Nephron (organoid): Measurements from ENCODE around the gene SFTA2.
"Not testable (repeated sequence)": the region's sequence is repeated elsewhere in the genome, so short reads cannot be mapped to it uniquely, and the experiment has no call there.

Experiments
- H3K27ac Mint-ChIP-seq, 3 experiments: 2 replicates each; pipeline ENCODE4 v1.8.0; 2020; ENCODE audit warnings: mixed read lengths in 3 of 3, mild to moderate bottlenecking in 2 of 3, moderate library complexity in 1 of 3
- H3K27me3 Mint-ChIP-seq: 2 replicates; pipeline ENCODE4 v1.8.0; 2021; ENCODE audit warnings: low read depth, mild to moderate bottlenecking, moderate library complexity, mixed read lengths
- H3K36me3 Mint-ChIP-seq: 2 replicates; pipeline ENCODE4 v1.8.0; 2020; ENCODE audit warnings: low read depth, mixed read lengths
- H3K4me1 Mint-ChIP-seq: 2 replicates; pipeline ENCODE4 v1.8.0; 2020; ENCODE audit warnings: mixed read lengths
- H3K4me3 Mint-ChIP-seq, 3 experiments: 2 replicates each; pipeline ENCODE4 v1.8.0; 2020; ENCODE audit warnings: mild to moderate bottlenecking in 3 of 3, mixed read lengths in 3 of 3, moderate library complexity in 2 of 3
- H3K9me3 Mint-ChIP-seq: 2 replicates; pipeline ENCODE4 v1.8.0; 2020; ENCODE audit warnings: mixed read lengths
- CTCF ChIP-seq, 3 experiments: fragments of 200-600 bp; sonication (generic); IDR thresholded peaks; one replicate each; pipeline ENCODE4 v1.5.0; 2021; ENCODE audit warnings: antibody characterized with exemption in 3 of 3; ENCODE audit not compliant: unreplicated experiment in 3 of 3

The SFTA2 gene

GRCh38 chr6:30907758-30908591, 24.0 kb downstream of the SFTA2 start, which contains the start of gene GTF2H4:
TSS of gene GTF2H4 (plus strand) at chr6:30908207.
- peak within 1 kb of the TSS; percentile 43 to 86 (median 86) for H3K27ac Mint-ChIP-seq
- TF ChIP-seq CTCF (IDR thresholded peaks at IDR 0.05; ENCODE audit: unreplicated experiment in 3 of 3), result no peak
- H3K36me3 Mint-ChIP-seq, result peaks cover 26% of the 10 kb centered on the region
- peaks cover 23% of the 10 kb centered on the region for H3K4me1 Mint-ChIP-seq
- peak within 1 kb of the TSS; percentile 98 to 100 (median 99) for H3K4me3 Mint-ChIP-seq
- H3K27me3 Mint-ChIP-seq, result no peaks in the 10 kb centered on the region
- H3K9me3 Mint-ChIP-seq, result no peaks in the 10 kb centered on the region

GRCh38 chr6:30907290-30907757, 24.6 kb downstream of the SFTA2 start:
- H3K4me3 Mint-ChIP-seq, result peak overlapping the region; percentile 82 to 100 (median 99)
- H3K9me3 Mint-ChIP-seq, H3K27me3 Mint-ChIP-seq: not testable (repeated sequence)
- H3K36me3 Mint-ChIP-seq, result peaks cover 23% of the 10 kb centered on the region
- peak overlapping the region; percentile 43 to 86 (median 84) for H3K27ac Mint-ChIP-seq
- H3K4me1 Mint-ChIP-seq, result peaks cover 19% of the 10 kb centered on the region

- no peak overlapping the region for H3K27ac Mint-ChIP-seq
These were observed 28.7 kb downstream of the SFTA2 start for GRCh38 chr6:30903236-30903635.

GRCh38 chr6:30902709-30903108, 29.3 kb downstream of the SFTA2 start:
- Mint-ChIP-seq H3K27me3 (no peaks in the 10 kb centered on the region), H3K36me3 (peaks cover 22% of the 10 kb centered on the region), H3K4me3 (no peak overlapping the region), H3K27ac (no peak overlapping the region), H3K9me3 (no peaks in the 10 kb centered on the region), H3K4me1 (peaks cover under 1% of the 10 kb centered on the region)
- no peak for TF ChIP-seq CTCF (IDR thresholded peaks at IDR 0.05; ENCODE audit: unreplicated experiment in 3 of 3)

More at GRCh38 chr6:30903236-30903635, 28.7 kb downstream of the SFTA2 start:
- Mint-ChIP-seq H3K9me3 (no peaks in the 10 kb centered on the region), H3K27me3 (no peaks in the 10 kb centered on the region), H3K4me1 (peaks cover 6% of the 10 kb centered on the region), H3K4me3 (no peak overlapping the region), H3K36me3 (peaks cover 17% of the 10 kb centered on the region)
- no peak for TF ChIP-seq CTCF (IDR thresholded peaks at IDR 0.05; ENCODE audit: unreplicated experiment in 3 of 3)

GRCh38 chr6:30902196-30902595, 29.8 kb downstream of the SFTA2 start:
- not testable (repeated sequence) for H3K4me1 Mint-ChIP-seq, H3K27me3 Mint-ChIP-seq, H3K27ac Mint-ChIP-seq, H3K9me3 Mint-ChIP-seq, H3K4me3 Mint-ChIP-seq
- peaks cover 22% of the 10 kb centered on the region for H3K36me3 Mint-ChIP-seq

GRCh38 chr6:30901436-30901835, 30.5 kb downstream of the SFTA2 start:
- Mint-ChIP-seq H3K36me3 (peaks cover 26% of the 10 kb centered on the region), H3K9me3 (no peaks in the 10 kb centered on the region)

More at GRCh38 chr6:30901436-30901835, 30.5 kb downstream of the SFTA2 start:
- no peaks in the 10 kb centered on the region for H3K27me3 Mint-ChIP-seq
- no peak overlapping the region for H3K27ac Mint-ChIP-seq
- H3K4me3 Mint-ChIP-seq, result no peak overlapping the region
- no peaks in the 10 kb centered on the region for H3K4me1 Mint-ChIP-seq
- TF ChIP-seq CTCF (IDR thresholded peaks at IDR 0.05; ENCODE audit: unreplicated experiment in 3 of 3), result no peak
